PC-9 (cell line): ENCODE measurements around the gene CD3D. TPM values are rescaled to one million over a fixed set of nuclear protein-coding genes. Genes with fewer than 3 reads are reported as not detected.

Experiments used
- BruUV-seq: library from RNA; stranded (reverse); fragments of 400-500 nt; replicated peaks from 2 replicates; lab custom pipeline; 2021; lab: Mats Ljungman, UMichigan
- CTCF ChIA-PET: fragments of 300-600 bp; sonication (Branson Sonifier 250); formaldehyde crosslinking; loops from one replicate; lab custom pipeline; 2022; ENCODE audit warnings: antibody characterized with exemption; lab: Charles Lee
- POLR2A ChIA-PET: fragments of 300-600 bp; sonication (Branson Sonifier 250); formaldehyde crosslinking; loops from one replicate; lab custom pipeline; 2022; ENCODE audit warnings: antibody characterized with exemption; ENCODE audit not compliant: unreplicated experiment; lab: Charles Lee
- DNase-seq, 2 experiments: peaks; one replicate each; pipeline versions ENCODE4 v3.0.0 to v3.0.0-alpha.2; 2015 to 2022; ENCODE audit warnings: mixed read lengths in 1 of 2
- H2AFZ ChIP-seq: fragments of 200-600 bp; sonication (generic); 2 replicates; pipeline ENCODE4 v1.8.1; 2017; ENCODE audit warnings: antibody characterized with exemption
- H3F3A ChIP-seq: fragments of 200-600 bp; sonication (generic); 2 replicates; pipeline ENCODE4 v1.8.1; 2017; ENCODE audit warnings: antibody characterized with exemption, mild to moderate bottlenecking, low read depth; ENCODE audit not compliant: insufficient read depth
- H3K27ac ChIP-seq: fragments of 200-600 bp; sonication (generic); 2 replicates; pipeline ENCODE4 v1.6.1; 2016; ENCODE audit warnings: mixed run types
- H3K27me3 ChIP-seq: fragments of 200-600 bp; sonication (generic); 2 replicates; pipeline ENCODE4 v1.6.1; 2016; ENCODE audit warnings: low read depth, mixed run types; ENCODE audit not compliant: insufficient read depth
- H3K36me3 ChIP-seq: fragments of 200-600 bp; sonication (generic); 2 replicates; pipeline ENCODE4 v1.6.1; 2016; ENCODE audit warnings: low read depth, mixed run types
- H3K4me1 ChIP-seq: fragments of 200-600 bp; sonication (generic); replicated peaks from 2 replicates; pipeline ENCODE4 v1.6.1; 2016; ENCODE audit warnings: mixed run types; ENCODE audit not compliant: insufficient read depth
- H3K4me2 ChIP-seq: fragments of 200-600 bp; sonication (generic); 2 replicates; pipeline ENCODE4 v1.6.1; 2017; ENCODE audit warnings: mixed run types
- H3K4me3 ChIP-seq: fragments of 200-600 bp; sonication (generic); 2 replicates; pipeline ENCODE4 v1.6.1; 2016; ENCODE audit warnings: mixed run types
- H3K79me2 ChIP-seq: fragments of 200-600 bp; sonication (generic); 2 replicates; pipeline ENCODE4 v1.6.1; 2017; ENCODE audit warnings: low read depth, mixed run types
- H3K9me2 ChIP-seq: fragments of 200-600 bp; sonication (generic); 2 replicates; pipeline ENCODE4 v1.8.1; 2017; ENCODE audit warnings: mild to moderate bottlenecking; ENCODE audit not compliant: insufficient read depth
- H3K9me3 ChIP-seq: fragments of 200-600 bp; sonication (generic); 2 replicates; pipeline ENCODE4 v1.8.1; 2016; ENCODE audit warnings: low read depth; ENCODE audit not compliant: insufficient read depth
- H4K20me1 ChIP-seq: fragments of 200-600 bp; sonication (generic); 2 replicates; pipeline ENCODE4 v1.8.1; 2017; ENCODE audit not compliant: insufficient read depth
- CTCF ChIP-seq: fragments of 200-600 bp; sonication (generic); conservative IDR thresholded peaks from 2 replicates; pipeline ENCODE4 v1.6.1; 2017; ENCODE audit warnings: mixed run types, antibody characterized with exemption, mild to moderate bottlenecking, moderate library complexity
- EZH2 ChIP-seq: fragments of 200-600 bp; sonication (generic); IDR thresholded peaks from 2 replicates; pipeline ENCODE4 v1.8.0; 2017; ENCODE audit warnings: antibody characterized with exemption, low read depth
- intact Hi-C: fragments of 100-400 bp; cut with micrococcal nuclease; formaldehyde crosslinking; loops from one replicate; pipeline ENCODE4 v1.10.0; 2022; ENCODE audit not compliant: unreplicated experiment
- total RNA-seq: library from RNA; stranded (reverse); gene quantifications from 2 replicates; pipeline ENCODE4 v1.2.3, GENCODE V29; 2021

Gene CD3D
- total RNA-seq, 1 experiment from 2014 or later, result not detected

GRCh38 chr11:118341815-118342489 is 553 bp downstream of the CD3D start:
- no TSS peak for BruUV-seq
- POLR2A ChIA-PET, result no interaction called here
- intact Hi-C loops, result no loop called here

GRCh38 chr11:118341261-118341660 is 1.2 kb downstream of the CD3D start:
- H3K79me2 ChIP-seq, result no peaks in the 10 kb centered on the region
- H4K20me1 ChIP-seq, result no peaks in the 10 kb centered on the region
- DNase-seq, result no peak
- H3K36me3 ChIP-seq, result no peaks in the 10 kb centered on the region
- intact Hi-C loops, result no loop called here
- no peak overlapping the region for H3K27ac ChIP-seq
- no peaks in the 10 kb centered on the region for H3K9me2 ChIP-seq
- TF ChIP-seq EZH2 (no peak), CTCF (no peak)
- BruUV-seq, result no TSS peak
- CTCF ChIA-PET, result no interaction called here
- POLR2A ChIA-PET, result no interaction called here
- no peaks in the 10 kb centered on the region for H3F3A ChIP-seq
- H2AFZ ChIP-seq, result no peak overlapping the region
- H3K9me3 ChIP-seq, result no peaks in the 10 kb centered on the region
- no peak overlapping the region for H3K4me3 ChIP-seq
- no peaks in the 10 kb centered on the region for H3K27me3 ChIP-seq
- no peak overlapping the region for H3K4me2 ChIP-seq
- H3K4me1 ChIP-seq, result no peaks in the 10 kb centered on the region

More at GRCh38 chr11:118341815-118342489, 553 bp downstream of the CD3D start:
- no peak overlapping the region for H3K4me3 ChIP-seq
- no peak for TF ChIP-seq EZH2
- no peak for TF ChIP-seq CTCF
- no peak overlapping the region for H3K27ac ChIP-seq
- no peaks in the 10 kb centered on the region for H3K4me1 ChIP-seq
- H3K27me3 ChIP-seq, result no peaks in the 10 kb centered on the region
- H3K79me2 ChIP-seq, result no peaks in the 10 kb centered on the region
- no peak for DNase-seq
- no peaks in the 10 kb centered on the region for H4K20me1 ChIP-seq
- H3F3A ChIP-seq, result no peaks in the 10 kb centered on the region
- H3K4me2 ChIP-seq, result no peak overlapping the region
- no peak overlapping the region for H2AFZ ChIP-seq
- CTCF ChIA-PET, result no interaction called here
- no peaks in the 10 kb centered on the region for H3K9me3 ChIP-seq
- no peaks in the 10 kb centered on the region for H3K36me3 ChIP-seq
- no peaks in the 10 kb centered on the region for H3K9me2 ChIP-seq

GRCh38 chr11:118340449-118340848 is 2.1 kb downstream of the CD3D start:
- no peaks in the 10 kb centered on the region for H3K27me3 ChIP-seq
- no peaks in the 10 kb centered on the region for H3K4me1 ChIP-seq
- H3K4me3 ChIP-seq, result no peak overlapping the region
- TF ChIP-seq CTCF (no peak), EZH2 (no peak)
- intact Hi-C loops, result no loop called here
- H3K36me3 ChIP-seq, result no peaks in the 10 kb centered on the region
- no peaks in the 10 kb centered on the region for H3K79me2 ChIP-seq
- no peak overlapping the region for H3K4me2 ChIP-seq
- no peak overlapping the region for H2AFZ ChIP-seq
- no peak for DNase-seq
- no peak overlapping the region for H3K27ac ChIP-seq
- POLR2A ChIA-PET, result no interaction called here
- no peaks in the 10 kb centered on the region for H3K9me2 ChIP-seq
- no peaks in the 10 kb centered on the region for H3K9me3 ChIP-seq
- BruUV-seq, result no TSS peak
- no peaks in the 10 kb centered on the region for H4K20me1 ChIP-seq
- CTCF ChIA-PET, result no interaction called here
- H3F3A ChIP-seq, result no peaks in the 10 kb centered on the region
